HepG2 (cell line): ENCODE data around the gene LPIN3. TPM values are rescaled to one million over a fixed set of nuclear protein-coding genes. Genes with fewer than 3 reads are reported as not detected.

ENCODE experiments used
- ARNT2 ChIP-seq: sonication (generic); formaldehyde crosslinking; IDR thresholded peaks from 2 replicates; pipeline ENCODE4 v1.8.0; 2022; ENCODE audit warnings: mild to moderate bottlenecking, low read depth, missing genetic modification reagents, moderate library complexity
- CCDC6 ChIP-seq: sonication (generic); formaldehyde crosslinking; IDR thresholded peaks from 2 replicates; pipeline ENCODE4 v1.8.1; 2022; ENCODE audit warnings: mild to moderate bottlenecking, missing genetic modification reagents, moderate library complexity
- FOSL2 ChIP-seq: sonication (generic); formaldehyde crosslinking; IDR thresholded peaks from 2 replicates; pipeline ENCODE4 v1.4.0; 2020; ENCODE audit warnings: missing genetic modification reagents
- SRSF4 ChIP-seq: fragments of 200-400 bp; formaldehyde crosslinking; IDR thresholded peaks from one replicate; pipeline ENCODE4 v1.6.1; 2018; ENCODE audit warnings: mild to moderate bottlenecking, low read depth, low read length, moderate library complexity; ENCODE audit not compliant: poor library complexity, severe bottlenecking
- ZFP1 ChIP-seq: IDR thresholded peaks from 2 replicates; pipeline ENCODE4 v1.6.1; 2016
- ZIK1 ChIP-seq: sonication (generic); formaldehyde crosslinking; IDR thresholded peaks from 2 replicates; pipeline ENCODE4 v1.5.0; 2020; ENCODE audit warnings: mild to moderate bottlenecking, low read depth, missing genetic modification reagents, borderline replicate concordance
- ZNF10 ChIP-seq: sonication (generic); formaldehyde crosslinking; IDR thresholded peaks from 2 replicates; pipeline ENCODE4 v1.4.0; 2020; ENCODE audit warnings: mild to moderate bottlenecking, low read depth, missing genetic modification reagents, borderline replicate concordance
- ZNF431 ChIP-seq: sonication (generic); formaldehyde crosslinking; IDR thresholded peaks from 2 replicates; pipeline ENCODE4 v1.9.0; 2022; ENCODE audit warnings: missing genetic modification reagents, low read depth, mild to moderate bottlenecking, borderline replicate concordance
- ZNF766 ChIP-seq: sonication (generic); formaldehyde crosslinking; IDR thresholded peaks from 2 replicates; pipeline ENCODE4 v1.5.0; 2020; ENCODE audit warnings: missing genetic modification reagents, borderline replicate concordance
- ZNF839 ChIP-seq: sonication (generic); formaldehyde crosslinking; IDR thresholded peaks from 2 replicates; pipeline ENCODE4 v1.4.0; 2020; ENCODE audit warnings: missing genetic modification reagents, mild to moderate bottlenecking, borderline replicate concordance
- polyA plus RNA-seq, 8 experiments: library from polyadenylated mRNA; depleted of rRNA in 3 of 8; stranded (reverse) in 7 of 8; unstranded in 1 of 8; fragments of >200 nt; fragmentation: Illumina TruSeq in 4 of 8; extraction: Trizol in 4 of 8; gene quantifications; 2 replicates each; pipeline versions ENCODE4 v1.2.1 to v1.2.3, GENCODE V29; 2011 to 2016; ENCODE audit warnings: low read depth in 4 of 8, missing spikeins in 1 of 8, mixed read lengths in 1 of 8; ENCODE audit not compliant: insufficient read depth in 1 of 8
- total RNA-seq, 5 experiments: library from RNA; depleted of rRNA; stranded (reverse); fragments of >200 nt; fragmentation: Illumina TruSeq; extraction: Trizol; gene quantifications; 2 replicates each; pipeline ENCODE4 v1.2.3, GENCODE V29; 2016; ENCODE audit warnings: low read depth in 1 of 5
- TF ChIP-seq, protein P1 (sequence below): IDR thresholded peaks from 2 replicates; pipeline ENCODE4 v1.6.1; 2016
- TF ChIP-seq, protein P2 (sequence below): sonication (generic); formaldehyde crosslinking; IDR thresholded peaks from 2 replicates; pipeline ENCODE4 v1.5.0; 2020; ENCODE audit warnings: missing genetic modification reagents
- TF ChIP-seq, protein P3 (sequence below): IDR thresholded peaks from 2 replicates; pipeline ENCODE4 v1.6.1; 2016; ENCODE audit warnings: control low read depth
- TF ChIP-seq, protein P4 (sequence below): IDR thresholded peaks from 2 replicates; pipeline ENCODE4 v1.6.1; 2016; ENCODE audit warnings: missing compliant biosample characterization, missing genetic modification reagents, borderline replicate concordance
- TF ChIP-seq, protein P5 (sequence below): sonication (generic); formaldehyde crosslinking; IDR thresholded peaks from 2 replicates; pipeline ENCODE4 v1.5.0; 2020; ENCODE audit warnings: mild to moderate bottlenecking, missing genetic modification reagents, borderline replicate concordance

Gene LPIN3
- total and polyA plus RNA-seq, 2 of the 13 experiments (the other 11 are each of a cell fraction or from before 2014, with no cell fraction given), result 14.2 to 28.6 TPM

DNA sequence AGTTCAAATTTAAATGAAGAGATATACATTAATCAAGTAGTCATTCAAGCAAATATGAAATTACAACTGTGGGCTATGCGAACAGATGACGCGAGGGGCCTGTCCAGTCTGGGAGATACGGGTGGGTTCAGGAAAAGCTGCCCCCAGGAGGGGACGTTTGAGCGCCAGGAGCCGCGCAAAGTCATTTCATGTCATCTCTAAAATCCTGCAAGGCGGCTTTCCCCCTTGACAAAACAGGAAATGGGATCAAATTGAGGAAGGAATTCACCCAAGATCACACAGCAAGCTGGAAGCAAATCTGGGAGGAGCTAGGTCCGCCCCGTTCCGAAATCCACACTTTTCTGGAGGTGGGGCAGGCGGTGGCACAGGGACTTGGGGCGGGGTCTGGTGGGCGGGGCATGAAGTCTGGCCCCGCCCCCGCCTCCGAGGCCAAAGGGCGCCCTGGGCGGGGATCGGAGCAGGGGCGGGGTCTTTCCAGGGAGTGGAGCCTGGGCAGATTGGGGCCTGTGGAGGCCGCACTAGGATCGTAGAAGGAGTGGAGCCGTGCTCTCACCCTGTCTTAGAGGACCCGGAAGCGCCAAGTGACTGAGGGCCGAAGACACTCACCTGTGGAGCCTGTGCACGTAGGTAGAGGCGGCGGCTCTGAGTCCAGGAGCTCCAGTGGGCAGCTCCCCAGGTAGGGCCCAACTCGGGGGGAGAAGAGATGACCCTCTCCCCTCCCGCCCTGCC lies at the start of gene LPIN3 (continued):
- TF ChIP-seq ZNF766, result no peak; the same call in 1 of the 2 replicates
- TF ChIP-seq, protein P1, sequence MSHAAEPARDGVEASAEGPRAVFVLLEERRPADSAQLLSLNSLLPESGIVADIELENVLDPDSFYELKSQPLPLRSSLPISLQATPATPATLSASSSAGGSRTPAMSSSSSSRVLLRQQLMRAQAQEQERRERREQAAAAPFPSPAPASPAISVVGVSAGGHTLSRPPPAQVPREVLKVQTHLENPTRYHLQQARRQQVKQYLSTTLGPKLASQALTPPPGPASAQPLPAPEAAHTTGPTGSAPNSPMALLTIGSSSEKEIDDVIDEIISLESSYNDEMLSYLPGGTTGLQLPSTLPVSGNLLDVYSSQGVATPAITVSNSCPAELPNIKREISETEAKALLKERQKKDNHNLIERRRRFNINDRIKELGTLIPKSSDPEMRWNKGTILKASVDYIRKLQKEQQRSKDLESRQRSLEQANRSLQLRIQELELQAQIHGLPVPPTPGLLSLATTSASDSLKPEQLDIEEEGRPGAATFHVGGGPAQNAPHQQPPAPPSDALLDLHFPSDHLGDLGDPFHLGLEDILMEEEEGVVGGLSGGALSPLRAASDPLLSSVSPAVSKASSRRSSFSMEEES (CRISPR knock-in tag), result peak; percentile 16; the same call in 1 of the 2 replicates
- TF ChIP-seq, protein P2, sequence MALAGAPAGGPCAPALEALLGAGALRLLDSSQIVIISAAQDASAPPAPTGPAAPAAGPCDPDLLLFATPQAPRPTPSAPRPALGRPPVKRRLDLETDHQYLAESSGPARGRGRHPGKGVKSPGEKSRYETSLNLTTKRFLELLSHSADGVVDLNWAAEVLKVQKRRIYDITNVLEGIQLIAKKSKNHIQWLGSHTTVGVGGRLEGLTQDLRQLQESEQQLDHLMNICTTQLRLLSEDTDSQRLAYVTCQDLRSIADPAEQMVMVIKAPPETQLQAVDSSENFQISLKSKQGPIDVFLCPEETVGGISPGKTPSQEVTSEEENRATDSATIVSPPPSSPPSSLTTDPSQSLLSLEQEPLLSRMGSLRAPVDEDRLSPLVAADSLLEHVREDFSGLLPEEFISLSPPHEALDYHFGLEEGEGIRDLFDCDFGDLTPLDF (CRISPR knock-in tag), result peak; percentile 29; the same call in 1 of the 2 replicates
- TF ChIP-seq, protein P3, sequence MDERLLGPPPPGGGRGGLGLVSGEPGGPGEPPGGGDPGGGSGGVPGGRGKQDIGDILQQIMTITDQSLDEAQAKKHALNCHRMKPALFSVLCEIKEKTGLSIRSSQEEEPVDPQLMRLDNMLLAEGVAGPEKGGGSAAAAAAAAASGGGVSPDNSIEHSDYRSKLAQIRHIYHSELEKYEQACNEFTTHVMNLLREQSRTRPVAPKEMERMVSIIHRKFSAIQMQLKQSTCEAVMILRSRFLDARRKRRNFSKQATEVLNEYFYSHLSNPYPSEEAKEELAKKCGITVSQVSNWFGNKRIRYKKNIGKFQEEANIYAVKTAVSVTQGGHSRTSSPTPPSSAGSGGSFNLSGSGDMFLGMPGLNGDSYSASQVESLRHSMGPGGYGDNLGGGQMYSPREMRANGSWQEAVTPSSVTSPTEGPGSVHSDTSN, result no peak
- TF ChIP-seq, protein P4, sequence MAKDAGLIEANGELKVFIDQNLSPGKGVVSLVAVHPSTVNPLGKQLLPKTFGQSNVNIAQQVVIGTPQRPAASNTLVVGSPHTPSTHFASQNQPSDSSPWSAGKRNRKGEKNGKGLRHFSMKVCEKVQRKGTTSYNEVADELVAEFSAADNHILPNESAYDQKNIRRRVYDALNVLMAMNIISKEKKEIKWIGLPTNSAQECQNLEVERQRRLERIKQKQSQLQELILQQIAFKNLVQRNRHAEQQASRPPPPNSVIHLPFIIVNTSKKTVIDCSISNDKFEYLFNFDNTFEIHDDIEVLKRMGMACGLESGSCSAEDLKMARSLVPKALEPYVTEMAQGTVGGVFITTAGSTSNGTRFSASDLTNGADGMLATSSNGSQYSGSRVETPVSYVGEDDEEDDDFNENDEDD (CRISPR knock-in tag), result peak; percentile 12; the same call in 1 of the 2 replicates
- TF ChIP-seq ARNT2 (CRISPR knock-in tag), result 0 out of 2 replicates have a peak, but pooled peaks have one; percentile 63
- peak; percentile 12; the same call in 1 of the 2 replicates for TF ChIP-seq FOSL2 (CRISPR knock-in tag)
- TF ChIP-seq, protein P5, sequence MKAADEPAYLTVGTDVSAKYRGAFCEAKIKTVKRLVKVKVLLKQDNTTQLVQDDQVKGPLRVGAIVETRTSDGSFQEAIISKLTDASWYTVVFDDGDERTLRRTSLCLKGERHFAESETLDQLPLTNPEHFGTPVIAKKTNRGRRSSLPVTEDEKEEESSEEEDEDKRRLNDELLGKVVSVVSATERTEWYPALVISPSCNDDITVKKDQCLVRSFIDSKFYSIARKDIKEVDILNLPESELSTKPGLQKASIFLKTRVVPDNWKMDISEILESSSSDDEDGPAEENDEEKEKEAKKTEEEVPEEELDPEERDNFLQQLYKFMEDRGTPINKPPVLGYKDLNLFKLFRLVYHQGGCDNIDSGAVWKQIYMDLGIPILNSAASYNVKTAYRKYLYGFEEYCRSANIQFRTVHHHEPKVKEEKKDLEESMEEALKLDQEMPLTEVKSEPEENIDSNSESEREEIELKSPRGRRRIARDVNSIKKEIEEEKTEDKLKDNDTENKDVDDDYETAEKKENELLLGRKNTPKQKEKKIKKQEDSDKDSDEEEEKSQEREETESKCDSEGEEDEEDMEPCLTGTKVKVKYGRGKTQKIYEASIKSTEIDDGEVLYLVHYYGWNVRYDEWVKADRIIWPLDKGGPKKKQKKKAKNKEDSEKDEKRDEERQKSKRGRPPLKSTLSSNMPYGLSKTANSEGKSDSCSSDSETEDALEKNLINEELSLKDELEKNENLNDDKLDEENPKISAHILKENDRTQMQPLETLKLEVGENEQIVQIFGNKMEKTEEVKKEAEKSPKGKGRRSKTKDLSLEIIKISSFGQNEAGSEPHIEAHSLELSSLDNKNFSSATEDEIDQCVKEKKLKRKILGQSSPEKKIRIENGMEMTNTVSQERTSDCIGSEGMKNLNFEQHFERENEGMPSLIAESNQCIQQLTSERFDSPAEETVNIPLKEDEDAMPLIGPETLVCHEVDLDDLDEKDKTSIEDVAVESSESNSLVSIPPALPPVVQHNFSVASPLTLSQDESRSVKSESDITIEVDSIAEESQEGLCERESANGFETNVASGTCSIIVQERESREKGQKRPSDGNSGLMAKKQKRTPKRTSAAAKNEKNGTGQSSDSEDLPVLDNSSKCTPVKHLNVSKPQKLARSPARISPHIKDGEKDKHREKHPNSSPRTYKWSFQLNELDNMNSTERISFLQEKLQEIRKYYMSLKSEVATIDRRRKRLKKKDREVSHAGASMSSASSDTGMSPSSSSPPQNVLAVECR, result peak; percentile 52; the same call in 1 of the 2 replicates
- TF ChIP-seq ZNF839 (CRISPR knock-in tag), result 0 out of 2 replicates have a peak, but pooled peaks have one; percentile 25
- TF ChIP-seq ZIK1 (CRISPR knock-in tag), result no peak
- peak; percentile 53; the same call in 1 of the 2 replicates for TF ChIP-seq ZNF431 (CRISPR knock-in tag)
- no peak for TF ChIP-seq CCDC6
- no peak for TF ChIP-seq ZNF10 (CRISPR knock-in tag)
- TF ChIP-seq SRSF4, result no peak
- TF ChIP-seq ZFP1, result no peak; the same call in 1 of the 2 replicates
